CD14-positive monocyte (primary cell): ENCODE measurements around the gene KAZN. TPM values are rescaled to one million over a fixed set of nuclear protein-coding genes. Genes with fewer than 3 reads are reported as not detected.
A peak's percentile ranks its signal among the peaks of the same experiment; 100 is the strongest.

ENCODE experiments used
- DNase-seq, 3 donors: peaks; one replicate each; pipeline ENCODE4 v3.0.0-alpha.2; 2011 to 2022
- H2AFZ ChIP-seq: 2 replicates; pipeline ENCODE4 v1.6.0; 2012; ENCODE audit warnings: mild to moderate bottlenecking, low read depth, low read length, inconsistent platforms; ENCODE audit not compliant: insufficient read depth, poor library complexity, severe bottlenecking
- H3K27ac ChIP-seq, 2 donors: 1 replicate in 1 of 2; 2 replicates in 1 of 2; pipeline ENCODE4 v1.5.1; 2012 to 2013; ENCODE audit warnings: low read length in 2 of 2, control low read depth in 1 of 2, inconsistent platforms in 1 of 2, low read depth in 1 of 2, mild to moderate bottlenecking in 1 of 2
- H3K27me3 ChIP-seq, 2 donors: one replicate each; pipeline versions ENCODE4 v1.6.0 to v1.6.1; 2011 to 2013; ENCODE audit warnings: low read length in 2 of 2; ENCODE audit not compliant: control insufficient read depth in 2 of 2, insufficient read depth in 2 of 2
- H3K36me3 ChIP-seq, 2 donors: replicated peaks in 1 of 2; 1 replicate in 1 of 2; 2 replicates in 1 of 2; pipeline versions ENCODE4 v1.5.1 to v1.6.1; 2012 to 2013; ENCODE audit warnings: low read length in 2 of 2, control low read depth in 1 of 2, inconsistent platforms in 1 of 2, mild to moderate bottlenecking in 1 of 2; ENCODE audit not compliant: insufficient read depth in 2 of 2, control insufficient read depth in 1 of 2
- H3K4me1 ChIP-seq, 2 donors: 1 replicate in 1 of 2; 2 replicates in 1 of 2; pipeline versions ENCODE4 v1.5.1 to v1.6.1; 2012 to 2013; ENCODE audit warnings: low read length in 2 of 2, control low read depth in 1 of 2, inconsistent platforms in 1 of 2, mild to moderate bottlenecking in 1 of 2, moderate library complexity in 1 of 2; ENCODE audit not compliant: insufficient read depth in 2 of 2, control insufficient read depth in 1 of 2
- H3K4me2 ChIP-seq: replicated peaks from 2 replicates; pipeline ENCODE3; 2012; ENCODE audit warnings: low read length, moderate library complexity, mild to moderate bottlenecking; ENCODE audit not compliant: poor library complexity, severe bottlenecking; ENCODE audit errors: extremely low read depth
- H3K4me3 ChIP-seq, 3 experiments: fragments of 200-600 bp in 1 of 3; sonication (generic) in 1 of 3; replicated peaks in 1 of 3; 1 replicate in 2 of 3; 2 replicates in 1 of 3; pipeline ENCODE4 v1.5.1; 2011 to 2013; ENCODE audit warnings: low read length in 3 of 3, mild to moderate bottlenecking in 3 of 3, control low read depth in 2 of 3, low read depth in 2 of 3, inconsistent platforms in 1 of 3, moderate library complexity in 1 of 3
- H3K79me2 ChIP-seq: 2 replicates; pipeline ENCODE4 v1.6.0; 2012; ENCODE audit warnings: mild to moderate bottlenecking, control low read depth, inconsistent platforms, low read length, moderate library complexity; ENCODE audit not compliant: insufficient read depth
- H3K9ac ChIP-seq: 2 replicates; pipeline ENCODE4 v1.6.0; 2017; ENCODE audit warnings: low read length, mild to moderate bottlenecking; ENCODE audit not compliant: insufficient read depth, poor library complexity, severe bottlenecking
- H3K9me3 ChIP-seq, 2 donors: replicated peaks in 1 of 2; 1 replicate in 1 of 2; 2 replicates in 1 of 2; pipeline versions ENCODE4 v1.5.1 to v1.6.1; 2012 to 2013; ENCODE audit warnings: low read length in 2 of 2, control low read depth in 1 of 2; ENCODE audit not compliant: control insufficient read depth in 1 of 2, insufficient read depth in 1 of 2
- H4K20me1 ChIP-seq: 2 replicates; pipeline ENCODE4 v1.6.0; 2012; ENCODE audit warnings: mild to moderate bottlenecking, low read length, control low read depth, moderate library complexity; ENCODE audit not compliant: insufficient read depth
- H3K27ac Mint-ChIP-seq, 7 donors: one replicate each; pipeline ENCODE4 v1.8.0; 2020; ENCODE audit warnings: mild to moderate bottlenecking in 7 of 7, mixed read lengths in 7 of 7, moderate library complexity in 6 of 7, inconsistent platforms in 2 of 7
- H3K27me3 Mint-ChIP-seq, 3 donors: one replicate each; pipeline ENCODE4 v1.8.0; 2021 to 2022; ENCODE audit warnings: low read depth in 3 of 3, mild to moderate bottlenecking in 3 of 3, mixed read lengths in 3 of 3, moderate library complexity in 3 of 3, inconsistent platforms in 1 of 3
- H3K36me3 Mint-ChIP-seq, 2 donors: one replicate each; pipeline ENCODE4 v1.8.0; 2020; ENCODE audit warnings: mixed read lengths in 2 of 2, inconsistent platforms in 1 of 2, mild to moderate bottlenecking in 1 of 2
- H3K4me1 Mint-ChIP-seq: one replicate; pipeline ENCODE4 v1.8.0; 2020; ENCODE audit warnings: mild to moderate bottlenecking, mixed read lengths
- H3K4me3 Mint-ChIP-seq, 2 donors: one replicate each; pipeline ENCODE4 v1.8.0; 2020; ENCODE audit warnings: mild to moderate bottlenecking in 2 of 2, mixed read lengths in 2 of 2, moderate library complexity in 1 of 2
- H3K9me3 Mint-ChIP-seq, 7 donors: one replicate each; pipeline ENCODE4 v1.8.0; 2020 to 2022; ENCODE audit warnings: mixed read lengths in 7 of 7, mild to moderate bottlenecking in 6 of 7, moderate library complexity in 6 of 7, inconsistent platforms in 2 of 7
- WGBS: methylation state at CpG from one replicate; pipeline ENCODE4 v1.1.5; 2013; ENCODE audit warnings: missing lambda C conversion rate; ENCODE audit not compliant: insufficient coverage; 5-methylcytosine and 5-hydroxymethylcytosine counted together
- intact Hi-C, 2 donors: fragments of 100-400 bp; cut with micrococcal nuclease; formaldehyde crosslinking; loops; one replicate each; pipeline versions ENCODE4 v1.15.0 to v1.15.1; 2023
- polyA plus RNA-seq, 3 donors: library from polyadenylated mRNA; depleted of rRNA in 1 of 3; unstranded in 2 of 3; stranded (reverse) in 1 of 3; fragments of 300-500 nt in 2 of 3; fragments of >200 nt in 1 of 3; fragmentation: Illumina TruSeq in 2 of 3; gene quantifications; 1 replicate in 2 of 3; 2 replicates in 1 of 3; pipeline ENCODE4 v1.2.3, GENCODE V29; 2012 to 2021
- TF ChIP-seq, protein P1 (sequence below): fragments of 200-600 bp; IDR thresholded peaks from one replicate; pipeline ENCODE4 v1.8.0; 2022; ENCODE audit warnings: antibody characterized with exemption, mild to moderate bottlenecking

KAZN gene
- polyA plus RNA-seq, 3 donors = not detected

- no peaks in the 10 kb centered on the region for H3K4me1 ChIP-seq
- peak overlapping the region in 1 of 7 donors; percentile 33 for H3K27ac Mint-ChIP-seq
- H3K4me3 ChIP-seq = no peak overlapping the region
- no peak for DNase-seq
- no peak overlapping the region for H2AFZ ChIP-seq
- no peaks in the 10 kb centered on the region for H3K4me1 Mint-ChIP-seq
- H4K20me1 ChIP-seq = no peaks in the 10 kb centered on the region
- H3K9ac ChIP-seq = no peak overlapping the region
- no peak overlapping the region for H3K4me3 Mint-ChIP-seq
- no peak overlapping the region for H3K4me2 ChIP-seq
- H3K36me3 ChIP-seq = no peaks in the 10 kb centered on the region
- H3K27me3 ChIP-seq = no peaks in the 10 kb centered on the region
- no peaks in the 10 kb centered on the region for H3K9me3 Mint-ChIP-seq
- no peaks in the 10 kb centered on the region for H3K36me3 Mint-ChIP-seq
- intact Hi-C loops = no loop called here
- H3K27ac ChIP-seq = no peak overlapping the region
- WGBS = 92% methylated on average over 6 of the region's 7 CpGs
- TF ChIP-seq, protein P1, sequence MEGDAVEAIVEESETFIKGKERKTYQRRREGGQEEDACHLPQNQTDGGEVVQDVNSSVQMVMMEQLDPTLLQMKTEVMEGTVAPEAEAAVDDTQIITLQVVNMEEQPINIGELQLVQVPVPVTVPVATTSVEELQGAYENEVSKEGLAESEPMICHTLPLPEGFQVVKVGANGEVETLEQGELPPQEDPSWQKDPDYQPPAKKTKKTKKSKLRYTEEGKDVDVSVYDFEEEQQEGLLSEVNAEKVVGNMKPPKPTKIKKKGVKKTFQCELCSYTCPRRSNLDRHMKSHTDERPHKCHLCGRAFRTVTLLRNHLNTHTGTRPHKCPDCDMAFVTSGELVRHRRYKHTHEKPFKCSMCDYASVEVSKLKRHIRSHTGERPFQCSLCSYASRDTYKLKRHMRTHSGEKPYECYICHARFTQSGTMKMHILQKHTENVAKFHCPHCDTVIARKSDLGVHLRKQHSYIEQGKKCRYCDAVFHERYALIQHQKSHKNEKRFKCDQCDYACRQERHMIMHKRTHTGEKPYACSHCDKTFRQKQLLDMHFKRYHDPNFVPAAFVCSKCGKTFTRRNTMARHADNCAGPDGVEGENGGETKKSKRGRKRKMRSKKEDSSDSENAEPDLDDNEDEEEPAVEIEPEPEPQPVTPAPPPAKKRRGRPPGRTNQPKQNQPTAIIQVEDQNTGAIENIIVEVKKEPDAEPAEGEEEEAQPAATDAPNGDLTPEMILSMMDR = no peak
- no peaks in the 10 kb centered on the region for H3K9me3 ChIP-seq
- no peaks in the 10 kb centered on the region for H3K79me2 ChIP-seq
- peaks cover 0 to 5% (median 0%) of the 10 kb centered on the region in 3 donors for H3K27me3 Mint-ChIP-seq
Observed at GRCh38 chr1:15045123-15045522, 446.6 kb downstream of the KAZN start.

DNA sequence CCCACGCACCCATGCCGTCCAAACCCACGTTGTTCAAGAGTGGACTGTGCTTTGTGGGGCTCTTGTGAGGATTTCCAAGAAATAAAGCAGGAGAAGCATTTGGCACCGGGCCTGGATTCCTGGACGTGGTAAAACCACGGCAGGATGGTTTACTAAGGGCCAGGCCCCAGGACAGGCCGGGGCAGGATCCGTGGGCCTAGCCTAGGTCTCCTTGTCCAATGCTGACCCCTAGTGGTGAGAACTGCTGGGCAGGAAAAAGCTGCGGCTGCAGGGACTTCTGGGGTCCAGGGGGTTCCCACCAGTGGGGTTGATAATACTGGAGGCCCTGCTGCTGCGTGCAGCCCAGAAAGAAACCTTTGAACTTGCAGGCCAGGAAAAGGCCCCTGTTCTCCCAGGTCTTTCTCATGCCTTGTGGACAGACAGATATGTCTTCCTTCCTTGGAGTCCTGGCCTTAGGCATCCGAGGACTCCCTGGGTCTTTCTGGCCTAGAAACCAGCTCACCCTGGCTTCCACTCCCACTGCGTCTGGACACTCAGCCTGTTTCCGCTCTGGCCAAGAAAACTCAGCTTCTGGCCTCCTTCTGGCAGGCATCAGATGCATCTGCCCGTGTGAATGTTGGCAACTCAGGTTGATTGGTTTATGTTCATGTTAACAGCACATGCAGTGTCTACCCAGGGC, 448.1 kb downstream of the KAZN start:
- Histone ChIP-seq H3K4me1 (no peaks in the 10 kb centered on the region), H3K9ac (no peak overlapping the region), H2AFZ (no peak overlapping the region), H3K4me2 (no peak overlapping the region), H3K9me3 (no peaks in the 10 kb centered on the region), H4K20me1 (no peaks in the 10 kb centered on the region), H3K27ac (no peak overlapping the region), H3K4me3 (no peak overlapping the region), H3K79me2 (no peaks in the 10 kb centered on the region), H3K27me3 (no peaks in the 10 kb centered on the region), H3K36me3 (no peaks in the 10 kb centered on the region)
- intact Hi-C loops = no loop called here
- no peak overlapping the region for H3K4me3 Mint-ChIP-seq
- H3K36me3 Mint-ChIP-seq = no peaks in the 10 kb centered on the region
- H3K27me3 Mint-ChIP-seq = peaks cover 0 to 5% (median 0%) of the 10 kb centered on the region in 3 donors
- no peak overlapping the region for H3K27ac Mint-ChIP-seq
- H3K4me1 Mint-ChIP-seq = no peaks in the 10 kb centered on the region
- 42% methylated on average over 11 of the region's 14 CpGs for WGBS
- H3K9me3 Mint-ChIP-seq = no peaks in the 10 kb centered on the region
- TF ChIP-seq, protein P1 = peak; percentile 93
- peak; percentile 16 to 48 (median 28) for DNase-seq
